GM12878 (cell line): ENCODE data around the gene FAHD1. TPM values are rescaled to one million over a fixed set of nuclear protein-coding genes. Genes with fewer than 3 reads are reported as not detected.

Source experiments
- ATAC-seq: fragments of 200-7000 bp; cut with Tn5 transposase; 3 replicates; pipeline ENCODE4 v1.9.1; 2020; ENCODE audit warnings: mild to moderate bottlenecking, moderate library complexity
- BruUV-seq: library from RNA; stranded (reverse); fragments of 400-500 nt; replicated peaks from 2 replicates; lab custom pipeline; 2021; lab: Mats Ljungman, UMichigan
- CTCF ChIA-PET: fragments of 300-600 bp; sonication (Branson Sonifier 250); formaldehyde crosslinking; extraction: SDS; loops from one replicate; lab custom pipeline; 2021; ENCODE audit warnings: inconsistent platforms; lab: Yijun Ruan, JAX
- POLR2A ChIA-PET: fragments of 350-600 bp; formaldehyde crosslinking; extraction: SDS; loops from one replicate; lab custom pipeline; 2021; ENCODE audit warnings: inconsistent platforms; lab: Charles Lee
- RAD21 ChIA-PET: fragments of 300-600 bp; sonication (Branson Sonifier 250); formaldehyde crosslinking; loops from one replicate; lab custom pipeline; 2023; ENCODE audit warnings: antibody characterized with exemption; ENCODE audit not compliant: unreplicated experiment; lab: Charles Lee
- SMC1A ChIA-PET: fragments of 300-600 bp; sonication (Branson Sonifier 250); formaldehyde crosslinking; loops from one replicate; lab custom pipeline; 2023; ENCODE audit not compliant: unreplicated experiment, uncharacterized antibody; lab: Charles Lee
- DNase-seq: peaks from one replicate; pipeline ENCODE4 v3.0.0-alpha.2; 2011; ENCODE audit warnings: low read depth, low spot score
- FAIRE-seq: peaks from 3 replicates; lab custom pipeline; 2011; peaks lifted over from hg19 to GRCh38; lab: Jason Lieb, UNC
- H2AFZ ChIP-seq: 2 replicates; pipeline ENCODE4 v1.6.0; 2011; ENCODE audit warnings: low read depth, low read length, control low read depth; ENCODE audit not compliant: control insufficient read depth
- H3K27ac ChIP-seq: 2 replicates; pipeline ENCODE4 v1.5.1; 2011; ENCODE audit warnings: control low read depth; ENCODE audit not compliant: control insufficient read depth, insufficient read depth
- H3K27me3 ChIP-seq, 2 experiments: replicated peaks in 1 of 2; 2 replicates each; pipeline versions ENCODE4 v1.6.0 to v1.6.1; 2011; ENCODE audit warnings: low read length in 1 of 2; ENCODE audit not compliant: control insufficient read depth in 2 of 2, insufficient read depth in 2 of 2
- H3K36me3 ChIP-seq, 2 experiments: 2 replicates each; pipeline ENCODE4 v1.5.1; 2011; ENCODE audit warnings: low read length in 1 of 2; ENCODE audit not compliant: control insufficient read depth in 2 of 2, insufficient read depth in 2 of 2
- H3K4me1 ChIP-seq: 2 replicates; pipeline ENCODE4 v1.6.1; 2011; ENCODE audit warnings: mild to moderate bottlenecking, low read length, moderate library complexity, mixed read lengths; ENCODE audit not compliant: control insufficient read depth, insufficient read depth
- H3K4me2 ChIP-seq: 2 replicates; pipeline ENCODE4 v1.6.0; 2011; ENCODE audit warnings: control low read depth; ENCODE audit not compliant: control insufficient read depth, insufficient read depth
- H3K4me3 ChIP-seq: fragments of 200-600 bp; sonication (generic); 2 replicates; pipeline ENCODE4 v1.5.1; 2016
- H3K79me2 ChIP-seq: 2 replicates; pipeline ENCODE4 v1.6.0; 2011; ENCODE audit warnings: low read length; ENCODE audit not compliant: control insufficient read depth, insufficient read depth
- H3K9ac ChIP-seq: 2 replicates; pipeline ENCODE4 v1.8.0; 2011; ENCODE audit warnings: low read length, control low read depth, mixed read lengths; ENCODE audit not compliant: control insufficient read depth, insufficient read depth
- H3K9me3 ChIP-seq: replicated peaks from 3 replicates; pipeline ENCODE4 v1.5.1; 2011; ENCODE audit warnings: mild to moderate bottlenecking, low read length; ENCODE audit not compliant: control insufficient read depth, insufficient read depth
- H4K20me1 ChIP-seq: 2 replicates; pipeline ENCODE4 v1.6.0; 2011; ENCODE audit not compliant: control insufficient read depth, insufficient read depth
- ASH2L ChIP-seq: fragments of 300-600, 200-600 bp; sonication (generic); IDR thresholded peaks from 2 replicates; pipeline ENCODE4 v1.6.1; 2017; ENCODE audit warnings: low read depth, mild to moderate bottlenecking, borderline replicate concordance
- BMI1 ChIP-seq: fragments of 450-650 bp; IDR thresholded peaks from 2 replicates; pipeline ENCODE4 v1.6.1; 2016; ENCODE audit warnings: mild to moderate bottlenecking, moderate library complexity, borderline replicate concordance
- BRCA1 ChIP-seq: IDR thresholded peaks from 2 replicates; pipeline ENCODE4 v1.6.1; 2011; ENCODE audit warnings: low read depth, low read length, improper control_type of control experiment
- CREM ChIP-seq: IDR thresholded peaks from 2 replicates; pipeline ENCODE4 v1.6.1; 2014; ENCODE audit warnings: antibody characterized with exemption, low read depth
- EGR1 ChIP-seq, 2 experiments: IDR thresholded peaks; 1 replicate in 1 of 2; 2 replicates in 1 of 2; pipeline ENCODE4 v1.6.1; 2011 to 2012; ENCODE audit warnings: low read depth in 2 of 2, low read length in 2 of 2, borderline replicate concordance in 1 of 2, mild to moderate bottlenecking in 1 of 2, moderate library complexity in 1 of 2
- HDAC6 ChIP-seq: fragments of 200-600 bp; sonication (generic); IDR thresholded peaks from one replicate; pipeline ENCODE4 v1.8.0; 2017; ENCODE audit warnings: antibody characterized with exemption; ENCODE audit not compliant: unreplicated experiment
- NFXL1 ChIP-seq: fragments of 450-650 bp; IDR thresholded peaks from 2 replicates; pipeline ENCODE4 v1.6.1; 2017; ENCODE audit warnings: antibody characterized with exemption, mild to moderate bottlenecking, borderline replicate concordance
- NR2C2 ChIP-seq: IDR thresholded peaks from 2 replicates; pipeline ENCODE4 v1.6.1; 2011; ENCODE audit warnings: borderline replicate concordance, low read depth; ENCODE audit not compliant: control insufficient read depth, insufficient read length
- NR2F1 ChIP-seq: fragments of 450-650 bp; conservative IDR thresholded peaks from 2 replicates; pipeline ENCODE4 v1.6.1; 2017; ENCODE audit warnings: mild to moderate bottlenecking
- POLR2A ChIP-seq: IDR thresholded peaks from 2 replicates; pipeline ENCODE4 v1.6.1; 2011; ENCODE audit warnings: low read depth, mild to moderate bottlenecking, low read length
- RAD51 ChIP-seq: fragments of 450-650 bp; IDR thresholded peaks from 2 replicates; pipeline ENCODE4 v1.6.1; 2016; ENCODE audit warnings: moderate library complexity, mild to moderate bottlenecking, inconsistent platforms
- RB1 ChIP-seq: fragments of 450-650 bp; formaldehyde crosslinking; IDR thresholded peaks from 2 replicates; pipeline ENCODE4 v1.6.1; 2017; ENCODE audit warnings: mild to moderate bottlenecking, borderline replicate concordance
- RCOR1 ChIP-seq: conservative IDR thresholded peaks from 2 replicates; pipeline ENCODE4 v1.6.1; 2012; ENCODE audit warnings: low read depth, low read length, improper control_type of control experiment
- SMC3 ChIP-seq: IDR thresholded peaks from 2 replicates; pipeline ENCODE4 v1.6.1; 2011; ENCODE audit warnings: low read length, improper control_type of control experiment, borderline replicate concordance
- WGBS: methylation state at CpG from one replicate; pipeline ENCODE4 v1.1.6; 2016; ENCODE audit warnings: low lambda C conversion rate; ENCODE audit not compliant: insufficient replicate concordance, insufficient coverage; ENCODE audit errors: missing lambda C conversion rate; 5-methylcytosine and 5-hydroxymethylcytosine counted together
- in situ Hi-C: fragments of 300-500 bp; cut with MboI; formaldehyde crosslinking; loops from 9 replicates; pipeline ENCODE4 v1.14.3; 2018; ENCODE audit warnings: mixed read lengths
- intact Hi-C: fragments of 100-400 bp; cut with micrococcal nuclease; formaldehyde crosslinking; loops from one replicate; pipeline ENCODE4 v1.14.2; 2022; ENCODE audit not compliant: unreplicated experiment
- polyA plus RNA-seq, 11 experiments: library from polyadenylated mRNA; depleted of rRNA in 4 of 11; unstranded in 6 of 11; stranded (reverse) in 5 of 11; fragments of >200 nt; fragmentation: Nextera tagmentation in 4 of 11; fragmentation: Illumina TruSeq in 1 of 11; extraction: Ambion mirVana in 4 of 11; extraction: Trizol in 1 of 11; gene quantifications; 1 replicate in 1 of 11; 2 replicates in 10 of 11; pipeline versions ENCODE4 v1.2.1 to v1.2.3, GENCODE V29; 2011 to 2016; ENCODE audit warnings: inconsistent platforms in 2 of 11, missing spikeins in 2 of 11, low read depth in 1 of 11
- total RNA-seq, 4 experiments: library from RNA; depleted of rRNA in 3 of 4; stranded (reverse); fragments of >200 nt in 3 of 4; fragmentation: Illumina TruSeq in 1 of 4; extraction: Trizol in 1 of 4; gene quantifications; 2 replicates each; pipeline versions ENCODE4 v1.2.1 to v1.2.3, GENCODE V29; 2013 to 2021

FAHD1 gene
- total and polyA plus RNA-seq, 10 of the 15 experiments (the other 5 are each of a cell fraction or from before 2014, with no cell fraction given) = 4.3 to 43.0 (median 18.8) TPM

GRCh38 chr16:1788708-1789100 lies 38.3 kb upstream of the FAHD1 start (continued):
- no peak for TF ChIP-seq RB1
- no peak for TF ChIP-seq HDAC6
- no peak for TF ChIP-seq CREM
- TF ChIP-seq NFXL1 = no peak
- no peak for TF ChIP-seq SMC3
- TF ChIP-seq BRCA1 = no peak
- TF ChIP-seq RAD51 = no peak
- TF ChIP-seq ASH2L = no peak
- no peak for TF ChIP-seq NR2C2
- TF ChIP-seq RCOR1 = no peak
- no peak for TF ChIP-seq BMI1
- TF ChIP-seq EGR1 (IDR thresholded peaks at IDR 0.05; ENCODE audit: borderline replicate concordance in 1 of 2, low read depth in 2 of 2, low read length in 2 of 2) = no peak

GRCh38 chr16:1789643-1790045 lies 37.4 kb upstream of the FAHD1 start:
- H3K4me1 ChIP-seq = no peaks in the 10 kb centered on the region
- H3K9me3 ChIP-seq = no peaks in the 10 kb centered on the region
- ChIA-PET CTCF (no interaction called here), POLR2A (no interaction called here), RAD21 (no interaction called here), SMC1A (no interaction called here)
- no peak overlapping the region for H3K9ac ChIP-seq
- no TSS peak for BruUV-seq
- H4K20me1 ChIP-seq = no peaks in the 10 kb centered on the region
- 92% methylated on average over 16 of the region's 25 CpGs for WGBS
- intact Hi-C loops = no loop called here
- no peak overlapping the region for H2AFZ ChIP-seq
- H3K27me3 ChIP-seq = no peaks in the 10 kb centered on the region
- no peak overlapping the region for H3K4me2 ChIP-seq
- ATAC-seq = no peak
- TF ChIP-seq NR2F1 = no peak
- TF ChIP-seq POLR2A = peak; percentile 11; the same call in 1 of the 2 replicates
- TF ChIP-seq, all 136 proteins: peak for 1
- peaks cover 5 to 12% of the 10 kb centered on the region in 2 experiments; a peak in 3 of 4 replicates for H3K36me3 ChIP-seq
- no peak overlapping the region for H3K27ac ChIP-seq
- no peak overlapping the region for H3K4me3 ChIP-seq
- in situ Hi-C loops = no loop called here
- FAIRE-seq = no peak
- no peak for DNase-seq
- H3K79me2 ChIP-seq = peaks cover 5% of the 10 kb centered on the region
